ENCODE measurements around the gene IPO5.

The IPO5 gene

GRCh38 chr13:97962887-97963286, 9.4 kb downstream of the IPO5 start:
- TF ChIP-seq CEBPB (IDR thresholded peaks at IDR 0.05) (no peak), ZBTB7A (IDR thresholded peaks at IDR 0.05; ENCODE audit: low read depth) (no peak), REST (IDR thresholded peaks at IDR 0.05; ENCODE audit: low read depth) (no peak), FOXM1 (IDR thresholded peaks at IDR 0.05; ENCODE audit: borderline replicate concordance, low read depth) (no peak), TAF1 (IDR thresholded peaks at IDR 0.05; ENCODE audit: low read depth) (no peak), MAX (IDR thresholded peaks at IDR 0.05) (no peak), YY1 (IDR thresholded peaks at IDR 0.05; ENCODE audit: low read depth) (no peak), NFIC (IDR thresholded peaks at IDR 0.05) (no peak), USF1 (IDR thresholded peaks at IDR 0.05) (no peak), TEAD4 (IDR thresholded peaks at IDR 0.05) (no peak), TCF12 (IDR thresholded peaks at IDR 0.05; ENCODE audit: low read depth) (no peak), EGR1 (IDR thresholded peaks at IDR 0.05) (no peak), CREB1 (IDR thresholded peaks at IDR 0.05; ENCODE audit: low read depth) (no peak), RAD21 (IDR thresholded peaks at IDR 0.05; ENCODE audit: low read depth) (no peak), EP300 (IDR thresholded peaks at IDR 0.05; ENCODE audit: borderline replicate concordance) (no peak)

DNA sequence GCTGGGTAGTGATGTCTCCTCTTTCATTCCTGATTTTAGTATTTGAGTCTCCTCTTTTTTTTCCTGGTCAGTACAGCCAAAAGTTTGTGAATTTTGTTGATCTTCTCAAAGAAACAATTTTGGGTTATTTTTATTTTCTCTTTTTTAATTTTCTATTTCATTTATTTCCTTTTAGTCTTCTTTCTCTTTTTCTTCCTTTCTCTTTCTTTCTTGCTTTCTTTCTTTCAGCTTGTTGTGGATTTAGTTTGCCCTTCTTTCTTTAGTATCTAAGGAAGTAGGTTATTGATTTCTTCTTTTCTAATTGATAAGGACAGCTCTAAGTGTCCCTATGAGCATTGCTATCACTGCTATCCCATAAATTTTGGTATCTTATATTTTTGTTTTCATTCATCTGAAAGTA, 13.8 kb downstream of the IPO5 start:
- no peak for TF ChIP-seq TEAD4 (IDR thresholded peaks at IDR 0.05)
- TF ChIP-seq TCF12 (IDR thresholded peaks at IDR 0.05; ENCODE audit: low read depth) = no peak
- no peak for TF ChIP-seq MAX (IDR thresholded peaks at IDR 0.05)
- TF ChIP-seq TAF1 (IDR thresholded peaks at IDR 0.05; ENCODE audit: low read depth) = no peak
- TF ChIP-seq REST (IDR thresholded peaks at IDR 0.05; ENCODE audit: low read depth) = no peak
- TF ChIP-seq CEBPB (IDR thresholded peaks at IDR 0.05) = no peak

GRCh38 chr13:97967948-97968347, 14.5 kb downstream of the IPO5 start:
- TF ChIP-seq NFIC (IDR thresholded peaks at IDR 0.05) (peak; percentile 27; the same call in 1 of the 2 replicates), USF1 (IDR thresholded peaks at IDR 0.05) (no peak), TEAD4 (IDR thresholded peaks at IDR 0.05) (no peak)

GRCh38 chr13:97971519-97971918, 18.0 kb downstream of the IPO5 start:
- TF ChIP-seq USF1 (IDR thresholded peaks at IDR 0.05) (no peak), CREB1 (IDR thresholded peaks at IDR 0.05; ENCODE audit: low read depth) (no peak), YY1 (IDR thresholded peaks at IDR 0.05; ENCODE audit: low read depth) (no peak), NFIC (IDR thresholded peaks at IDR 0.05) (no peak), ZBTB7A (IDR thresholded peaks at IDR 0.05; ENCODE audit: low read depth) (no peak), RAD21 (IDR thresholded peaks at IDR 0.05; ENCODE audit: low read depth) (no peak), REST (IDR thresholded peaks at IDR 0.05; ENCODE audit: low read depth) (no peak), TCF12 (IDR thresholded peaks at IDR 0.05; ENCODE audit: low read depth) (no peak), TAF1 (IDR thresholded peaks at IDR 0.05; ENCODE audit: low read depth) (no peak), MAX (IDR thresholded peaks at IDR 0.05) (no peak), TEAD4 (IDR thresholded peaks at IDR 0.05) (no peak), FOXM1 (IDR thresholded peaks at IDR 0.05; ENCODE audit: borderline replicate concordance, low read depth) (no peak), CEBPB (IDR thresholded peaks at IDR 0.05) (no peak), EGR1 (IDR thresholded peaks at IDR 0.05) (no peak), EP300 (IDR thresholded peaks at IDR 0.05; ENCODE audit: borderline replicate concordance) (no peak)

All from Ishikawa (cell line).